NCI-H2029 treated with DMSO at 0.1 percent for 48 hours (cell line): ENCODE results near the gene BIRC7.

Experiments
- DNase-seq: peaks from one replicate; lab custom pipeline; 2025; lab: John Stamatoyannopoulos, UW

The BIRC7 gene

DNA sequence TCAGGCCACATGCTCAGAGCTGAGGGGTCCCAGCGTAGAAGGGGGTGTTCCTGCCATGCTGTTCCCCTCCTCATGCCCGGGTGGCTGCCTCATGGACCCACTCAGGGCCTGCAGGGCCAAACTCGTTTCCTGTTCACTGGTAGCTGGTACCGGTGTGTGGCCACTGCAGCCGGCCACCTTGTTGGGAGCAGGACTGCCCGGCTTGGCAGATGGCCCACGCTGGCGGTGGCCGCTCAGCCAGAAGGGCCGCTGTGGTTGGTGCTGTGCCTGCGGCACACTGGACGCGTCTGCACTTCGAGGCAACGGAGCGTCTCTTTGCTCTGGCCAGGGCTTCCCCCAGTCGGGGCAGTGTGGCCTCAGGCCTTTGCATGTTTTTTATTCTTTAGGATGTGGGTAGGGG is 47.2 kb downstream of the BIRC7 start:
- DNase-seq, result no peak

- no peak for DNase-seq
These were observed 47.8 kb downstream of the BIRC7 start for GRCh38 chr20:63283397-63284082.

GRCh38 chr20:63284083-63284440 is 48.4 kb downstream of the BIRC7 start:
- no peak for DNase-seq

DNA sequence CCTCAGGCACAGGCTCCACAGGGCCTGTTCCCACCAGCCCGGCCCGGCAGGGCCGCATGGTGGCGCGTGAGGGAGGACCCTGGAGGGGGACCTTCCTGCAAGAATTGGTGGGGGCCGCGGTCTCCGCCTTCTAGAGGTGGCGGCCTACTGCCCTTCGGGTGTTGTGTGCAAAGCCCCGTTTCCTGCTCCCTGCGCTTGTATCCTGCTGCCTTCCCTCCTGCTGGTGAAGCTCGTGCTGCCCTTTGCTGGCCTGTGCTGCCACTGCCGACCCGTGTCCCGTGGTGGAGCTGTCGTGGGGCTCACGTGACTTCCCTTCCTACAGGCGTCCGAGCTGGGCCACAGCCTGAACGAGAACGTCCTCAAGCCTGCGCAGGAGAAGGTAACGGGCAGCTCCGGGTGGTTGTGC is 48.8 kb downstream of the BIRC7 start:
- no peak for DNase-seq

GRCh38 chr20:63284981-63285524 is 49.3 kb downstream of the BIRC7 start:
- DNase-seq, result no peak

GRCh38 chr20:63285636-63286615 is 50.2 kb downstream of the BIRC7 start:
- DNase-seq, result no peak

- DNase-seq, result no peak
These were observed 51.3 kb downstream of the BIRC7 start for GRCh38 chr20:63286781-63287696.

DNA sequence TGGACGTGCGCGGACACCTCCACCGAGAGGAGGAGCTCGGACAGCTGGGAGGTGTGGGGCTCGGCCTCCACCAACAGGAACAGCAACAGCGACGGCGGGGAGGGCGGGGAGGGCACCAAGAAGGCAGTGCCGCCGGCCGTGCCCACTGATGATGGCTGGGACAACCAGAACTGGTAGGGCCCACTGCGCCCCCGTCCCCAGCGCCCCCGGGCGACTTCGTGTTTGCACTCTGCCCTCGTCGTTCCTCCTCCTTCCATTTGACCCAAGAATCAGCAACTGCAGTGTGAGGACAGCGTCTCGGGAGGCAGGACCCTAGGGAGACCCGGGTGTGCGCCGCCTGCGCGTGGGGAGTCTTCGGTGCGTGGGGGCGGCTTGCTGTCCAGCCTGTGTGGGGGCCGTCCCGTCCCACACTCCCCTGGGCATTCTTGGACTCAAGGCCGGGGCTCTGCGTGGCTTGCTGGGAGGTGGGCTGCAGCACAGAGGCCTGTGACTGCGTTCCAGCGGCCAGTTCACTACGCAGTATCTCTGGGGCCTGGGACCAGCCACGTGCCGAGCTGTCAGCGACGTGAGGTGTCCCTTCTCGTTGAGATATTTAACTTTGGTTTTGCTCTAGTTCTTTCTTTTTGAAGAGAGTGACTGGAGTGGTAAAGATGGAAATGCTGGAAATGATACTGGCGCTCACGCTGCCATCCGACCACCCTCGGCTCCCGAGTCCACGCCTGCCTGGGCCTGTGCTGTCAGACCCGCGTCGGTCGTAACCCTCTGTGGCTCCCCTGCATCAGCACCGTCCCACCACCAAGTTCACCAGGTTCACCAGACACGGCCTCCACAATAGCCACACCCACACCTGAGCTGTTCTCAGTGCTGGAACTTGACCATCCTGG is 52.2 kb downstream of the BIRC7 start:
- DNase-seq, result no peak

GRCh38 chr20:63288581-63289251 is 53.0 kb downstream of the BIRC7 start:
- DNase-seq, result no peak

DNA sequence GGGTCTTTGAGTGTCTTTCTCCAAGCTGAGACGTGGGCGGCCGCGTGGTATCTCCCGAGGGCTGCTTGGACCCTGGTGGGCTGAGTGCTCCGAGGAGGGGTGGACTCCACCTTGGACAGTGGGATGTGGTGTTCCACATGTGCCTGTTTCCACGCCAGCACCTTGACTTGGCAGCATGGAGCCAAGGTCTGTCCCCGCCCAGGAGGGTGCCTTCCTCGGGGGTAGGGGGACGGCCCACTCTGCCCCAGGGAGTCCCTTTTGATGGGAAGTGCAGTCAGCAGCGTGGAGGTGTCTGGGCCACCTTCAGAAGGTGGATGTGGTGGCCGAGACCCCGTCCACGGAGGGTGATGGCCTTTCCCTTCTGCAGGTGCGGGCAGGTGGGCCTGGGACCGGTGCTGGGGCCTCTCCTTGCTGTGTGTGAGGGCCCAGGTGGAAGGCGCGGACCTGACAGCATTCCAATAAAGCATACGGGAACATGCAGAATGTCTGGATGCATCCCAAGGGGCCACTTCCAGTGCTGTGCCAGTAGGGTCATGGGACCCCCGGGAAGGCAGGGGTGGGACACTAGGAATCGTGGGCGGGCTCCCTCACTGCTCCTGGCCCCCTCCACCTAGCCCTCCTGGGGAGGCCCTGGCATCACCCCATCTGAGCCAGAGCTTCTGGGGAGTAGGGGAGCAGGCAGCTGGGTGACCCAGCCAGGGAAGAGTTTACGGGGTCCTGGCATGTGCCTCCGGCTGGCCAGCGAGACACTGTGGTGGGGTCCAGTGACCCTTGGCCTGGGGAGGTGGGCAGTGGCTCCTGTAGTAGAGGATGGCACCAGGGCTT is 53.8 kb downstream of the BIRC7 start:
- DNase-seq, result no peak
